CD4-positive, alpha-beta T cell (primary cell): ENCODE data around the gene IL13RA1. TPM values are rescaled to one million over a fixed set of nuclear protein-coding genes. Genes with fewer than 3 reads are reported as not detected.

Experiments
- ATAC-seq: fragments of 200-7000 bp; cut with Tn5 transposase; one replicate; pipeline ENCODE4 v1.10.0; 2022; ENCODE audit warnings: mild to moderate bottlenecking; ENCODE audit not compliant: poor library complexity
- CTCF ChIA-PET: fragments of 350-600 bp; sonication (Branson Sonifier 250); formaldehyde crosslinking; loops from one replicate; lab custom pipeline; 2021; ENCODE audit warnings: antibody characterized with exemption, inconsistent platforms; lab: Charles Lee
- POLR2A ChIA-PET: fragments of 350-600 bp; sonication (Branson Sonifier 250); formaldehyde crosslinking; loops from one replicate; lab custom pipeline; 2021; ENCODE audit warnings: antibody characterized with exemption, inconsistent platforms; lab: Charles Lee
- DNase-seq, 14 experiments: peaks; one replicate each; pipeline ENCODE4 v3.0.0-alpha.2; 2013 to 2020; ENCODE audit warnings: mixed read lengths in 2 of 14
- H3K27ac ChIP-seq, 2 donors: one replicate each; pipeline versions ENCODE4 v1.5.1 to v1.7.0; 2013; ENCODE audit warnings: low read length in 2 of 2, low read depth in 1 of 2, mild to moderate bottlenecking in 1 of 2
- H3K27me3 ChIP-seq, 2 experiments: 1 replicate in 1 of 2; 2 replicates in 1 of 2; pipeline versions ENCODE4 v1.6.1 to v1.7.0; 2013; ENCODE audit warnings: low read length in 2 of 2, control low read depth in 1 of 2, mild to moderate bottlenecking in 1 of 2, moderate library complexity in 1 of 2; ENCODE audit not compliant: insufficient read depth in 2 of 2, control insufficient read depth in 1 of 2
- H3K36me3 ChIP-seq: one replicate; pipeline ENCODE4 v1.6.1; 2013; ENCODE audit warnings: low read length, control low read depth; ENCODE audit not compliant: insufficient read depth
- H3K4me1 ChIP-seq: one replicate; pipeline ENCODE4 v1.6.1; 2013; ENCODE audit warnings: low read length, control low read depth; ENCODE audit not compliant: insufficient read depth
- H3K4me3 ChIP-seq: one replicate; pipeline ENCODE4 v1.5.1; 2013; ENCODE audit warnings: mild to moderate bottlenecking, low read length, moderate library complexity
- H3K9me3 ChIP-seq, 2 experiments: 1 replicate in 1 of 2; 2 replicates in 1 of 2; pipeline versions ENCODE4 v1.6.1 to v1.7.0; 2013; ENCODE audit warnings: low read length in 2 of 2, mild to moderate bottlenecking in 2 of 2, control low read depth in 1 of 2, moderate library complexity in 1 of 2; ENCODE audit not compliant: control insufficient read depth in 1 of 2, insufficient read depth in 1 of 2
- H3K27ac Mint-ChIP-seq: one replicate; pipeline ENCODE4 v1.8.0; 2020; ENCODE audit warnings: mixed read lengths
- H3K27me3 Mint-ChIP-seq: one replicate; pipeline ENCODE4 v1.8.0; 2021; ENCODE audit warnings: mixed read lengths
- H3K36me3 Mint-ChIP-seq: one replicate; pipeline ENCODE4 v1.8.0; 2021; ENCODE audit warnings: low read depth, mixed read lengths
- H3K4me1 Mint-ChIP-seq: one replicate; pipeline ENCODE4 v1.8.0; 2021; ENCODE audit warnings: low read depth, mixed read lengths
- H3K4me3 Mint-ChIP-seq: one replicate; pipeline ENCODE4 v1.8.0; 2020; ENCODE audit warnings: mild to moderate bottlenecking, mixed read lengths
- H3K9me3 Mint-ChIP-seq: one replicate; pipeline ENCODE4 v1.8.0; 2020; ENCODE audit warnings: mixed read lengths
- intact Hi-C, 2 experiments: fragments of 100-400 bp; cut with DNase I in 1 of 2; cut with micrococcal nuclease in 1 of 2; formaldehyde crosslinking; loops; one replicate each; pipeline versions ENCODE4 v1.15.1 to v1.9.0; 2023 to 2025; cut with DNase I, micrococcal nuclease
- total RNA-seq, 174 experiments: library from RNA in 2 of 174; stranded (reverse) in 2 of 174; gene quantifications; one replicate each; pipeline ENCODE4 v1.2.3 and lab custom pipeline; 2021 to 2026
- TF ChIP-seq, protein P1 (sequence below): fragments of 200-600 bp; IDR thresholded peaks from one replicate; pipeline ENCODE4 v1.8.0; 2022; ENCODE audit warnings: antibody characterized with exemption, mild to moderate bottlenecking

Gene IL13RA1
- total RNA-seq, 2 experiments from 2014 or later = 0.69 to 0.78 TPM

DNA sequence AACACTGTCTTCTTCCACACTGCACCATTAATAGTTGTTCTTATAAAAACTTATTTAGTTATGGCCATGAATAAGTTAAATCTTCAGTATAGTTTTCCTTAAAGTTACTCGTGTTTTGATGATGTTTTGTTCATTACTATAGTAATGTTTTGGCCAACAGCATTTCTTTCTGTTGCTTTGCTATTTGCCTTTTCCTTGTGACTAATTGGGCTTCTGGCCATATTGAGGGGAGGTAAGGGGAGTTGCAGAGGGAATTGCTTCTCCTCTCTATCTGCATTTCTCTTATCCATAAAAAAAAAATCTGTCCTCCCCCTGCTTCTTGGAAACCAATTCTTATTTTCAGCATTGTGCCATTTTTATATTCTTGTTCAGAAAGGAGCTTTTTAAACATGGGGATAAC, 53.5 kb downstream of the IL13RA1 start:
- H3K9me3 Mint-ChIP-seq = no peaks in the 10 kb centered on the region
- no peak for DNase-seq

GRCh38 chrX:118795528-118796280, 68.3 kb downstream of the IL13RA1 start:
- Histone ChIP-seq H3K27me3 (peaks cover 0 to 5% of the 10 kb centered on the region in 2 experiments), H3K9me3 (no peaks in the 10 kb centered on the region), H3K27ac (no peak overlapping the region), H3K4me1 (no peaks in the 10 kb centered on the region), H3K4me3 (no peak overlapping the region), H3K36me3 (no peaks in the 10 kb centered on the region)
- Mint-ChIP-seq H3K9me3 (no peaks in the 10 kb centered on the region), H3K4me3 (no peak overlapping the region), H3K36me3 (no peaks in the 10 kb centered on the region), H3K27me3 (peaks cover 29% of the 10 kb centered on the region), H3K4me1 (no peaks in the 10 kb centered on the region), H3K27ac (no peak overlapping the region)
- DNase-seq = no peak
- TF ChIP-seq, protein P1, sequence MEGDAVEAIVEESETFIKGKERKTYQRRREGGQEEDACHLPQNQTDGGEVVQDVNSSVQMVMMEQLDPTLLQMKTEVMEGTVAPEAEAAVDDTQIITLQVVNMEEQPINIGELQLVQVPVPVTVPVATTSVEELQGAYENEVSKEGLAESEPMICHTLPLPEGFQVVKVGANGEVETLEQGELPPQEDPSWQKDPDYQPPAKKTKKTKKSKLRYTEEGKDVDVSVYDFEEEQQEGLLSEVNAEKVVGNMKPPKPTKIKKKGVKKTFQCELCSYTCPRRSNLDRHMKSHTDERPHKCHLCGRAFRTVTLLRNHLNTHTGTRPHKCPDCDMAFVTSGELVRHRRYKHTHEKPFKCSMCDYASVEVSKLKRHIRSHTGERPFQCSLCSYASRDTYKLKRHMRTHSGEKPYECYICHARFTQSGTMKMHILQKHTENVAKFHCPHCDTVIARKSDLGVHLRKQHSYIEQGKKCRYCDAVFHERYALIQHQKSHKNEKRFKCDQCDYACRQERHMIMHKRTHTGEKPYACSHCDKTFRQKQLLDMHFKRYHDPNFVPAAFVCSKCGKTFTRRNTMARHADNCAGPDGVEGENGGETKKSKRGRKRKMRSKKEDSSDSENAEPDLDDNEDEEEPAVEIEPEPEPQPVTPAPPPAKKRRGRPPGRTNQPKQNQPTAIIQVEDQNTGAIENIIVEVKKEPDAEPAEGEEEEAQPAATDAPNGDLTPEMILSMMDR = no peak
- ChIA-PET CTCF (no interaction called here), POLR2A (no interaction called here)
- ATAC-seq = no peak
- intact Hi-C loops = no loop called here

More for the DNA sequence above, 53.5 kb downstream of the IL13RA1 start:
- no peak overlapping the region for H3K27ac ChIP-seq
- H3K27ac Mint-ChIP-seq = no peak overlapping the region
- no peaks in the 10 kb centered on the region for H3K36me3 Mint-ChIP-seq
- TF ChIP-seq, protein P1 = no peak
- H3K9me3 ChIP-seq = no peaks in the 10 kb centered on the region
- no peaks in the 10 kb centered on the region for H3K27me3 ChIP-seq
- H3K4me3 ChIP-seq = no peak overlapping the region
- H3K36me3 ChIP-seq = no peaks in the 10 kb centered on the region
- no peak overlapping the region for H3K4me3 Mint-ChIP-seq
- CTCF ChIA-PET = no interaction called here
- intact Hi-C loops = no loop called here
- no peaks in the 10 kb centered on the region for H3K4me1 Mint-ChIP-seq
- H3K4me1 ChIP-seq = no peaks in the 10 kb centered on the region
- no peak for ATAC-seq
- H3K27me3 Mint-ChIP-seq = peaks cover 8% of the 10 kb centered on the region
- POLR2A ChIA-PET = no interaction called here

GRCh38 chrX:118802857-118803256, 75.5 kb downstream of the IL13RA1 start:
- POLR2A ChIA-PET = no interaction called here
- intact Hi-C loops = no loop called here
- Mint-ChIP-seq H3K36me3 (no peaks in the 10 kb centered on the region), H3K27me3 (peaks cover 13% of the 10 kb centered on the region), H3K9me3 (no peaks in the 10 kb centered on the region), H3K4me3 (no peak overlapping the region), H3K27ac (no peak overlapping the region), H3K4me1 (no peaks in the 10 kb centered on the region)
- Histone ChIP-seq H3K27ac (no peak overlapping the region), H3K36me3 (no peaks in the 10 kb centered on the region), H3K27me3 (no peaks in the 10 kb centered on the region), H3K4me3 (no peak overlapping the region), H3K4me1 (no peaks in the 10 kb centered on the region), H3K9me3 (no peaks in the 10 kb centered on the region)
- no peak for DNase-seq
- no peak for ATAC-seq
- TF ChIP-seq, protein P1 = no peak
- CTCF ChIA-PET = no interaction called here
